Mucosa of stomach (tissue), 1 donor: ENCODE data around the gene RBM44.
"Not testable (repeated sequence)": the region's sequence is repeated elsewhere in the genome, so short reads cannot be mapped to it uniquely, and the experiment has no call there.

Source experiments
- H3K27me3 ChIP-seq: one replicate; pipeline ENCODE4 v1.7.0; 2013; ENCODE audit warnings: mild to moderate bottlenecking, low read length; ENCODE audit not compliant: control insufficient read depth, insufficient read depth
- H3K36me3 ChIP-seq: one replicate; pipeline ENCODE4 v1.7.0; 2013; ENCODE audit warnings: low read length; ENCODE audit not compliant: control insufficient read depth, insufficient read depth
- H3K4me1 ChIP-seq: one replicate; pipeline ENCODE4 v1.7.0; 2013; ENCODE audit warnings: mild to moderate bottlenecking, low read length; ENCODE audit not compliant: control insufficient read depth, insufficient read depth
- H3K4me3 ChIP-seq: one replicate; pipeline ENCODE4 v1.7.0; 2013; ENCODE audit warnings: low read length
- H3K9ac ChIP-seq: one replicate; pipeline ENCODE4 v1.7.0; 2013; ENCODE audit warnings: mild to moderate bottlenecking, low read length, moderate library complexity
- H3K9me3 ChIP-seq: one replicate; pipeline ENCODE4 v1.7.0; 2013; ENCODE audit warnings: mild to moderate bottlenecking, low read length, moderate library complexity; ENCODE audit not compliant: control insufficient read depth
- donor health status: Pancreatic carcinoma.

RBM44 gene

GRCh38 chr2:237783678-237784077 lies 14.9 kb upstream of the RBM44 start:
- H3K27me3 ChIP-seq, H3K9me3 ChIP-seq, H3K4me3 ChIP-seq, H3K9ac ChIP-seq, H3K4me1 ChIP-seq, H3K36me3 ChIP-seq: not testable (repeated sequence)

GRCh38 chr2:237786936-237787335 lies 11.6 kb upstream of the RBM44 start:
- Histone ChIP-seq H3K36me3 (no peaks in the 10 kb centered on the region), H3K27me3 (no peaks in the 10 kb centered on the region), H3K9me3 (no peaks in the 10 kb centered on the region), H3K4me1 (no peaks in the 10 kb centered on the region), H3K4me3 (no peak overlapping the region), H3K9ac (no peak overlapping the region)

DNA sequence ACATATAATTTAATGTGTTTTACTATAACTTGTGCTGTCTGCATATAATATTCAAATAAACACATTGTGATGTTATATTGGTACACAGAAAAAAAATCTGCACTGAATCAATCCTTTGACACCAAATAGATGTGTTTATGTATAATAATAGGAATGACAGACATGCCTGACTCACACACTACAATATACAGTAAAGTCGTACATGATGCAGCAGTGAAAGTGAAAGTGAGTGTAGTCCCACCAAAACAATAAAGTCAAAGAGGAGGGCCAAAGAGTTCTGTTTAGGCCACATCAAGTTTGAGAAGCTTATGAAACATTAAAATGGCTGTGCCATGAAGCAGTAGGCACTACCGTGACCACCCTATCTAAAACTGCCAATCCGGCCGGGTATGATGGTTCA lies 8.2 kb upstream of the RBM44 start:
- no peaks in the 10 kb centered on the region for H3K4me1 ChIP-seq
- no peaks in the 10 kb centered on the region for H3K36me3 ChIP-seq
- H3K9ac ChIP-seq = no peak overlapping the region
- no peaks in the 10 kb centered on the region for H3K9me3 ChIP-seq
- H3K4me3 ChIP-seq = no peak overlapping the region
- no peaks in the 10 kb centered on the region for H3K27me3 ChIP-seq

GRCh38 chr2:237791977-237792727 lies 6.4 kb upstream of the RBM44 start:
- no peak overlapping the region for H3K9ac ChIP-seq
- H3K36me3 ChIP-seq = no peaks in the 10 kb centered on the region

GRCh38 chr2:237797253-237797652 lies 1.3 kb upstream of the RBM44 start:
- Histone ChIP-seq H3K9ac (no peak overlapping the region), H3K27me3 (no peaks in the 10 kb centered on the region), H3K4me3 (no peak overlapping the region), H3K9me3 (no peaks in the 10 kb centered on the region), H3K36me3 (no peaks in the 10 kb centered on the region), H3K4me1 (no peaks in the 10 kb centered on the region)

More at GRCh38 chr2:237791977-237792727, 6.4 kb upstream of the RBM44 start:
- Histone ChIP-seq H3K4me3 (no peak overlapping the region), H3K27me3 (no peaks in the 10 kb centered on the region), H3K9me3 (no peaks in the 10 kb centered on the region), H3K4me1 (no peaks in the 10 kb centered on the region)

DNA sequence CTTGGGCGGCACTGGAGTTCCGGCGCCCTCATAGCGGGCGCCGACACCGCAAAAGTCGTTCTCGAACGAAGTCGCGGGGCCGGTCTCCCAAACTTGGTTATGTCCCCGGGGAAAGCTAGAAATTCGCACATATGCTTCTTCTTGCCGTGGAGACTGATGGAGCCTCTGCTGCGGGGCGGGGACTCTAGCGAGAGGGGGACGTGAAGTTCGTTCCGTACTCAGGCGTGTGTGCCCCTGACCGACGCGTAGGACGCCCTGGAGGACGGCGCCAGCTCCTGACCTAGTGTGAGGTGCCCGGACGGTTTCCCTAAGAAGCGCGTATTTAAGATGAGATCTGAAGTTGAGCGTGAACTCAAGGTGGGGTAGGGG lies 465 bp downstream of the RBM44 start:
- H3K4me1 ChIP-seq = no peaks in the 10 kb centered on the region
- H3K27me3 ChIP-seq = no peaks in the 10 kb centered on the region
- H3K4me3 ChIP-seq = no peak overlapping the region
- no peaks in the 10 kb centered on the region for H3K36me3 ChIP-seq
- no peaks in the 10 kb centered on the region for H3K9me3 ChIP-seq
- H3K9ac ChIP-seq = no peak overlapping the region

GRCh38 chr2:237801466-237801865 lies 2.9 kb downstream of the RBM44 start:
- no peaks in the 10 kb centered on the region for H3K4me1 ChIP-seq
- no peak overlapping the region for H3K4me3 ChIP-seq
- H3K9me3 ChIP-seq = no peaks in the 10 kb centered on the region
- H3K27me3 ChIP-seq = no peaks in the 10 kb centered on the region
- H3K9ac ChIP-seq = no peak overlapping the region
- H3K36me3 ChIP-seq = no peaks in the 10 kb centered on the region

DNA sequence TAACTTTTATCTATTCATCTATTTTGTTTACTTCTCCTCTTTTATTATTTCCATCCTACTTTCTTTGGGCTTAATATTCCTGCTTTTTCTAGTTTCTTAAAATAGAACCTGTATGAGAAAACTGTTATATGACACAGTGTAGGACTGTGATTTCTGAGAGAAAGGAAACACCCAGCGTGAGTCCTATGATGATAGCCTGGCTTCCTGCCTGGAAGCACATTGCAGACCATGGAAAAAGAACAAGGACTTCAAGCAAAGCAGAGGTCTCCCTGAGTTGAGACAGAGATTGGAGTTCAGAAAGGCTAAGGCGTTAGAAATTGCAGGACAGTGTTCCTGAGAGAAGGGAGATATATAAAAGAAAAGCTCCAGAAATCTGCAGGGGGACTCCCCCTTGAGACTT lies 7.8 kb downstream of the RBM44 start:
- Histone ChIP-seq H3K36me3 (no peaks in the 10 kb centered on the region), H3K4me3 (no peak overlapping the region), H3K9me3 (no peaks in the 10 kb centered on the region), H3K4me1 (no peaks in the 10 kb centered on the region), H3K9ac (no peak overlapping the region), H3K27me3 (no peaks in the 10 kb centered on the region)

DNA sequence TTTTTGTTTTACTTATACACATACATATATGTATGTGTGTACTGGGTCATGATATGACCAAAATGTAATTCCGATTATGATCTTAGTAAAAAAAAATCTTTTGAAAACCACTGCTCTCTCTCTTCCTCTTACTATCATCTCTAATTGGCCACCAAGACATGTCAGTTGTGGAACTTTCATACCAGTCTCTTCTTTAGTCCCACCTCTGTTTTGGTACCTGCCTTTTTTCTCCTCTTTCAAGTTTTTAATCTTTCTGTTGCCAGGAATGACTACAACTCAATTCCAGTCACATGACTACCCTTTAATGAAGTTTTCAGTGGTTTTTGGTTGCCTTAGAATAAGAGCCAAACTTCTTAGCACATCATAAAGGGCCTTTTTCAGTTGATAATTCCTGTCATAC lies 17.1 kb downstream of the RBM44 start:
- Histone ChIP-seq H3K9ac (no peak overlapping the region), H3K4me1 (no peaks in the 10 kb centered on the region), H3K27me3 (no peaks in the 10 kb centered on the region), H3K36me3 (no peaks in the 10 kb centered on the region), H3K9me3 (no peaks in the 10 kb centered on the region), H3K4me3 (no peak overlapping the region)

- Histone ChIP-seq H3K4me3 (no peak overlapping the region), H3K36me3 (no peaks in the 10 kb centered on the region), H3K9ac (no peak overlapping the region), H3K27me3 (no peaks in the 10 kb centered on the region), H3K9me3 (no peaks in the 10 kb centered on the region), H3K4me1 (no peaks in the 10 kb centered on the region)
These were observed 18.0 kb downstream of the RBM44 start for GRCh38 chr2:237816531-237816930.

DNA sequence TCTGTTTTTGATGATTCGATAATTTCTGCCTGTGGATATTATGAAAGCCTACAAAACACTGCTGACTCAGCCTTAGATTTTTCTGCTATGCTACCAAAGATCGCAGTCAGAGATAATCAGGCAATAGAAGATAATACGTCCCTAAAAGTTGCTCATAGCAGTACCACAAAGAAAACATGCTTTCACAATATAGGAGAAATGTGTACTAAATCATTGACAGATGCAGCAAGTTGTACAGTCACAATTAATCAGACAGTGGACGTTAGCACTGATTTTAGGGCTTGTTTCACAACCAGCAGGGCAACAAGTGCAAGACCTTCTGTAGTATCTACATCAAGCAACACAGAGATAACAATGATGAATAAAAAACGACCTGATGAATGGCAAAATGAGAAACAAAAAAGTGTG lies 19.5 kb downstream of the RBM44 start:
- Histone ChIP-seq H3K4me1 (no peaks in the 10 kb centered on the region), H3K4me3 (no peak overlapping the region), H3K36me3 (no peaks in the 10 kb centered on the region), H3K9me3 (no peaks in the 10 kb centered on the region), H3K27me3 (no peaks in the 10 kb centered on the region), H3K9ac (no peak overlapping the region)

- Histone ChIP-seq H3K9me3 (no peaks in the 10 kb centered on the region), H3K27me3 (no peaks in the 10 kb centered on the region), H3K9ac (no peak overlapping the region), H3K4me3 (no peak overlapping the region), H3K4me1 (no peaks in the 10 kb centered on the region), H3K36me3 (no peaks in the 10 kb centered on the region)
These were observed 20.7 kb downstream of the RBM44 start for GRCh38 chr2:237819231-237819630.

GRCh38 chr2:237820421-237820820 lies 21.8 kb downstream of the RBM44 start:
- H3K36me3 ChIP-seq = no peaks in the 10 kb centered on the region
- no peak overlapping the region for H3K4me3 ChIP-seq
- no peaks in the 10 kb centered on the region for H3K9me3 ChIP-seq
- no peak overlapping the region for H3K9ac ChIP-seq
- no peaks in the 10 kb centered on the region for H3K27me3 ChIP-seq
- H3K4me1 ChIP-seq = no peaks in the 10 kb centered on the region
